B cell (primary cell): ENCODE results near the gene CCDC18. TPM values are rescaled to one million over a fixed set of nuclear protein-coding genes. Genes with fewer than 3 reads are reported as not detected.

Experiments
- ATAC-seq: fragments of 200-7000 bp; cut with Tn5 transposase; one replicate; pipeline ENCODE4 v1.10.0; 2021; ENCODE audit warnings: low read depth, mild to moderate bottlenecking, moderate number of reproducible peaks, moderate library complexity
- CTCF ChIA-PET: fragments of 350-600 bp; sonication (Branson Sonifier 250); formaldehyde crosslinking; loops from one replicate; lab custom pipeline; 2021; ENCODE audit warnings: antibody characterized with exemption, inconsistent platforms; lab: Charles Lee
- POLR2A ChIA-PET: fragments of 350-600 bp; sonication (Branson Sonifier 250); formaldehyde crosslinking; loops from one replicate; lab custom pipeline; 2021; ENCODE audit warnings: antibody characterized with exemption; lab: Charles Lee
- DNase-seq: peaks from one replicate; pipeline ENCODE4 v3.0.0; 2013
- H2AFZ ChIP-seq: 2 replicates; pipeline ENCODE4 v1.6.1; 2012; ENCODE audit warnings: mild to moderate bottlenecking, low read depth, low read length; ENCODE audit not compliant: insufficient read depth, poor library complexity, severe bottlenecking
- H3K27ac ChIP-seq, 2 donors: 1 replicate in 1 of 2; 2 replicates in 1 of 2; pipeline ENCODE4 v1.5.1; 2012 to 2013; ENCODE audit warnings: low read length in 2 of 2, mild to moderate bottlenecking in 2 of 2, moderate library complexity in 1 of 2
- H3K27me3 ChIP-seq, 4 experiments: fragments of 200-600 bp in 1 of 4; sonication (generic) in 1 of 4; replicated peaks in 1 of 4; 1 replicate in 2 of 4; 2 replicates in 2 of 4; pipeline versions ENCODE4 v1.6.1 to v1.7.0; 2013 to 2016; ENCODE audit warnings: low read length in 3 of 4, mild to moderate bottlenecking in 2 of 4, mixed read lengths in 1 of 4, moderate library complexity in 1 of 4; ENCODE audit not compliant: insufficient read depth in 4 of 4, control insufficient read depth in 3 of 4; ENCODE audit errors: control extremely low read depth in 1 of 4
- H3K36me3 ChIP-seq, 2 experiments: replicated peaks in 1 of 2; 1 replicate in 1 of 2; 2 replicates in 1 of 2; pipeline versions ENCODE4 v1.6.1 to v1.7.1; 2013; ENCODE audit warnings: low read length in 1 of 2; ENCODE audit not compliant: insufficient read depth in 2 of 2, control insufficient read depth in 1 of 2; ENCODE audit errors: control extremely low read depth in 1 of 2, extremely low read depth in 1 of 2
- H3K4me1 ChIP-seq, 2 donors: fragments of 200-600 bp in 1 of 2; sonication (generic) in 1 of 2; 1 replicate in 1 of 2; 2 replicates in 1 of 2; pipeline versions ENCODE4 v1.5.1 to v1.6.1; 2013 to 2017; ENCODE audit warnings: low read length in 2 of 2; ENCODE audit not compliant: control insufficient read depth in 2 of 2, insufficient read depth in 2 of 2
- H3K4me2 ChIP-seq: replicated peaks from 2 replicates; pipeline ENCODE3; 2012; ENCODE audit warnings: mild to moderate bottlenecking, low read depth, low read length; ENCODE audit not compliant: poor library complexity, severe bottlenecking
- H3K4me3 ChIP-seq, 5 experiments: fragments of 200-600 bp in 1 of 5; sonication (generic) in 1 of 5; 1 replicate in 3 of 5; 2 replicates in 2 of 5; pipeline versions ENCODE4 v1.5.1 to v1.7.0; 2011 to 2016; ENCODE audit warnings: low read length in 4 of 5, mild to moderate bottlenecking in 4 of 5, low read depth in 2 of 5, control low read depth in 1 of 5, moderate library complexity in 1 of 5; ENCODE audit not compliant: insufficient read depth in 1 of 5; ENCODE audit errors: control extremely low read depth in 1 of 5, extremely low read depth in 1 of 5
- H3K79me2 ChIP-seq: fragments of 200-600 bp; sonication (generic); one replicate; pipeline ENCODE4 v1.6.0; 2016; ENCODE audit warnings: low read length; ENCODE audit not compliant: control insufficient read depth, insufficient read depth
- H3K9ac ChIP-seq: fragments of 200-600 bp; sonication (generic); 2 replicates; pipeline ENCODE4 v1.6.1; 2017; ENCODE audit warnings: mild to moderate bottlenecking, low read length, moderate library complexity
- H3K9me3 ChIP-seq, 3 donors: one replicate each; pipeline versions ENCODE4 v1.6.1 to v1.7.1; 2013; ENCODE audit warnings: low read length in 2 of 3; ENCODE audit not compliant: control insufficient read depth in 2 of 3, insufficient read depth in 1 of 3; ENCODE audit errors: control extremely low read depth in 1 of 3
- H4K20me1 ChIP-seq: 2 replicates; pipeline ENCODE4 v1.6.0; 2012; ENCODE audit warnings: mild to moderate bottlenecking, low read length; ENCODE audit not compliant: insufficient read depth, control insufficient read depth, poor library complexity, severe bottlenecking
- H3K27ac Mint-ChIP-seq: one replicate; pipeline ENCODE4 v1.8.0; 2021; ENCODE audit warnings: mixed read lengths
- H3K27me3 Mint-ChIP-seq: one replicate; pipeline ENCODE4 v1.8.0; 2021; ENCODE audit warnings: mixed read lengths
- H3K4me1 Mint-ChIP-seq: one replicate; pipeline ENCODE4 v1.8.0; 2021; ENCODE audit warnings: mixed read lengths
- H3K4me3 Mint-ChIP-seq: one replicate; pipeline ENCODE4 v1.8.0; 2021; ENCODE audit warnings: mixed read lengths
- H3K9me3 Mint-ChIP-seq: one replicate; pipeline ENCODE4 v1.8.0; 2022; ENCODE audit warnings: mixed read lengths; ENCODE audit not compliant: insufficient read depth
- CTCF ChIP-seq: fragments of 200-600 bp; IDR thresholded peaks from one replicate; pipeline ENCODE4 v1.8.0; 2022; ENCODE audit warnings: antibody characterized with exemption, mild to moderate bottlenecking
- EZH2 ChIP-seq: IDR thresholded peaks from 2 replicates; pipeline ENCODE4 v1.6.1; 2012; ENCODE audit warnings: borderline replicate concordance, low read depth, mild to moderate bottlenecking, moderate library complexity, low read length; ENCODE audit not compliant: insufficient read depth, poor library complexity, severe bottlenecking
- WGBS: methylation state at CpG from one replicate; pipeline ENCODE4 v1.1.5; 2013; ENCODE audit warnings: missing lambda C conversion rate; ENCODE audit not compliant: insufficient coverage; 5-methylcytosine and 5-hydroxymethylcytosine counted together
- intact Hi-C: fragments of 100-400 bp; cut with micrococcal nuclease; formaldehyde crosslinking; loops from one replicate; pipeline ENCODE4 v1.10.0; 2022
- polyA plus RNA-seq: library from polyadenylated mRNA; depleted of rRNA; stranded (reverse); fragments of >200 nt; gene quantifications from 2 replicates; pipeline ENCODE4 v1.2.3, GENCODE V29; 2012
- total RNA-seq, 2 donors: library from RNA; stranded (reverse); fragments of 120-200 nt in 1 of 2; gene quantifications; 1 replicate in 1 of 2; 2 replicates in 1 of 2; pipeline versions ENCODE4 v1.2.3 to v1.2.4, GENCODE V29; 2013 to 2022

Gene CCDC18
- total and polyA plus RNA-seq, 2 donors (not counting 1 experiment from before 2014, with no cell fraction given): 7.7 to 16.0 TPM

DNA sequence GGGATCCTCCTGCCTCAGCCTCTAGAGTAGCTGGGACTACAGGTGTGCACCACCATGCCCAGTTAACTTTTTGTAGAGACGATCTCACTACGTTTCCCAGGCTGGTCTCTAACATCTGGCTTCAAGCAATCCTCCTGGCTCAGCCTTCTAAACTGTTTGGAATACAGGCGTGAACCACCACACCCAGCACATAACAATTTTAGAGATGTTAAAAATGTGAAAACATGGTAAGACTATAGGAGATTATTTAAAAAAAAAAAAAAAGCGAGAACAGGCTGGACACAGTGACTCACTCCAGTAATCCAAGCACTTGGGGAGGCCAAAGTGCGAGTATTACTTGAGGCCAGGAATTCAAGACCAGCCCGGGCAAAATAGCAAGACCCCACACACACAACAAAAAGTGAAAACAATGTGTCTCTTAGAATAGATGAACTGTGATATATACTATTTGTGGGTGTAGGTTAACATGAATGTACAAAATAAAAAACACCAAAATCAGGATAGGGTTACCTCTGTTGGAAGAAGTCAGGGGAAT lies 19.6 kb downstream of the CCDC18 start:
- H2AFZ ChIP-seq: no peak overlapping the region
- Mint-ChIP-seq H3K27me3 (no peaks in the 10 kb centered on the region), H3K9me3 (no peaks in the 10 kb centered on the region), H3K27ac (no peak overlapping the region), H3K4me1 (peaks cover 3% of the 10 kb centered on the region), H3K4me3 (no peak overlapping the region)
- H4K20me1 ChIP-seq: no peaks in the 10 kb centered on the region
- CTCF ChIA-PET: no interaction called here
- no peak overlapping the region for H3K9ac ChIP-seq
- no peaks in the 10 kb centered on the region for H3K79me2 ChIP-seq
- no peak overlapping the region for H3K27ac ChIP-seq
- H3K27me3 ChIP-seq: no peaks in the 10 kb centered on the region
- intact Hi-C loops: no loop called here
- H3K4me3 ChIP-seq: no peak overlapping the region
- H3K4me2 ChIP-seq: no peak overlapping the region
- no peaks in the 10 kb centered on the region for H3K9me3 ChIP-seq
- ATAC-seq (no peak), DNase-seq (no peak)
- TF ChIP-seq EZH2 (no peak), CTCF (no peak)
- H3K36me3 ChIP-seq: peaks cover 11 to 32% of the 10 kb centered on the region in 2 experiments
- POLR2A ChIA-PET: no interaction called here
- peaks cover 0 to under 1% of the 10 kb centered on the region in 2 donors for H3K4me1 ChIP-seq
- no CpG with 5 or more reads among the region's 6 CpGs for WGBS

GRCh38 chr1:93200714-93201113 lies 20.2 kb downstream of the CCDC18 start:
- H3K4me3 Mint-ChIP-seq: no peak overlapping the region
- Histone ChIP-seq H3K4me1 (no peaks in the 10 kb centered on the region), H3K27me3 (no peaks in the 10 kb centered on the region), H3K9ac (no peak overlapping the region), H3K4me2 (no peak overlapping the region), H4K20me1 (no peaks in the 10 kb centered on the region), H3K4me3 (no peak overlapping the region), H3K36me3 (peaks cover 11 to 30% of the 10 kb centered on the region in 2 experiments), H2AFZ (no peak overlapping the region), H3K79me2 (no peaks in the 10 kb centered on the region), H3K9me3 (no peaks in the 10 kb centered on the region), H3K27ac (no peak overlapping the region)
- TF ChIP-seq EZH2: no peak
- TF ChIP-seq CTCF: no peak
- intact Hi-C loops: no loop called here
- ATAC-seq (no peak), DNase-seq (no peak)
- no peaks in the 10 kb centered on the region for H3K27me3 Mint-ChIP-seq
- no peak overlapping the region for H3K27ac Mint-ChIP-seq
- H3K9me3 Mint-ChIP-seq: no peaks in the 10 kb centered on the region
- no peaks in the 10 kb centered on the region for H3K4me1 Mint-ChIP-seq
- CTCF ChIA-PET: no interaction called here
- POLR2A ChIA-PET: no interaction called here
- no CpG with 5 or more reads among the region's 4 CpGs for WGBS
